Aorta (tissue), 5 donors: ENCODE measurements around the gene SPDYE2. TPM values are rescaled to one million over a fixed set of nuclear protein-coding genes. Genes with fewer than 3 reads are reported as not detected.
A peak's percentile ranks its signal among the peaks of the same experiment; 100 is the strongest.
"Not testable (repeated sequence)": the region's sequence is repeated elsewhere in the genome, so short reads cannot be mapped to it uniquely, and the experiment has no call there.

ENCODE experiments used
- ATAC-seq: fragments of 200-7000 bp; cut with Tn5 transposase; one replicate; pipeline ENCODE4 v1.9.1; 2022; ENCODE audit warnings: moderate library complexity; ENCODE audit not compliant: low FRiP score
- DNase-seq, 2 donors: peaks; one replicate each; pipeline ENCODE4 v3.0.0-alpha.2; 2020
- H3K27ac ChIP-seq, 2 donors: one replicate each; pipeline ENCODE4 v1.5.1; 2013; ENCODE audit warnings: low read length in 2 of 2, mild to moderate bottlenecking in 2 of 2, moderate library complexity in 2 of 2, control low read depth in 1 of 2, inconsistent platforms in 1 of 2, low read depth in 1 of 2
- H3K27me3 ChIP-seq, 2 donors: one replicate each; pipeline ENCODE4 v1.6.1; 2013; ENCODE audit warnings: control low read depth in 1 of 2, low read length in 1 of 2, mild to moderate bottlenecking in 1 of 2, moderate library complexity in 1 of 2; ENCODE audit not compliant: insufficient read depth in 2 of 2, control insufficient read depth in 1 of 2
- H3K36me3 ChIP-seq, 2 donors: one replicate each; pipeline ENCODE4 v1.6.1; 2013; ENCODE audit warnings: control low read depth in 1 of 2, low read length in 1 of 2, mild to moderate bottlenecking in 1 of 2; ENCODE audit not compliant: insufficient read depth in 2 of 2, control insufficient read depth in 1 of 2
- H3K4me1 ChIP-seq, 2 donors: one replicate each; pipeline ENCODE4 v1.6.1; 2013; ENCODE audit warnings: low read length in 2 of 2, control low read depth in 1 of 2, mild to moderate bottlenecking in 1 of 2, moderate library complexity in 1 of 2; ENCODE audit not compliant: insufficient read depth in 2 of 2, control insufficient read depth in 1 of 2
- H3K4me3 ChIP-seq, 2 donors: one replicate each; pipeline ENCODE4 v1.5.1; 2013; ENCODE audit warnings: low read length in 2 of 2, control low read depth in 1 of 2, mild to moderate bottlenecking in 1 of 2
- H3K9me3 ChIP-seq: one replicate; pipeline ENCODE4 v1.6.1; 2013; ENCODE audit warnings: mild to moderate bottlenecking, low read length; ENCODE audit not compliant: control insufficient read depth
- WGBS, 2 donors: extraction: QIAGEN DNeasy Blood & Tissue Kit; methylation state at CpG; one replicate each; pipeline ENCODE4 v1.1.7; 2013; 5-methylcytosine and 5-hydroxymethylcytosine counted together
- intact Hi-C, 2 donors: fragments of 100-400 bp; cut with DNase I; formaldehyde crosslinking; loops; one replicate each; pipeline versions ENCODE4 v1.14.2 to v1.15.0; 2022
- polyA plus RNA-seq, 2 donors: library from polyadenylated mRNA; stranded (reverse); fragments of 200-250 nt; gene quantifications; one replicate each; pipeline ENCODE4 v1.2.3, GENCODE V29; 2013
- total RNA-seq, 2 donors: library from RNA; stranded (reverse); fragmentation: NEBNext Ultra II Directional; extraction: Animal tissue kit (Norgen Biotek cat#: 25700); gene quantifications; one replicate each; pipeline ENCODE4 v1.2.1, GENCODE V29; 2021
- donor health status: healthy with polysubstance abuse.
- donor health status: Bipolar disorder and iron deficiency.
- donor health status: DM: no; HTN: no; CAD: no.
- donor health status: DM: no; HTN: no; CAD: no.
- donor health status: DM: yes; HTN: yes; CAD: no.

SPDYE2 gene
- total and polyA plus RNA-seq, 4 donors, result not detected

GRCh38 chr7:102514881-102515721, 35.9 kb upstream of the SPDYE2 start:
- 0 to 27% methylated on average over 2 of the region's 15 CpGs for WGBS, 2 donors
- H3K4me3 ChIP-seq, H3K9me3 ChIP-seq, H3K27ac ChIP-seq, intact Hi-C loops, H3K27me3 ChIP-seq, H3K36me3 ChIP-seq, H3K4me1 ChIP-seq: not testable (repeated sequence)
- DNase-seq (peak in 1 of 2 donors; percentile 25), ATAC-seq (peak; percentile 45)

- DNase-seq, intact Hi-C loops, H3K4me3 ChIP-seq, H3K27ac ChIP-seq, H3K27me3 ChIP-seq, H3K4me1 ChIP-seq, H3K36me3 ChIP-seq, H3K9me3 ChIP-seq: not testable (repeated sequence)
- no CpG with 5 or more reads among the region's 3 CpGs for WGBS, 2 donors
- ATAC-seq, result peak; percentile 19
These were observed 35.1 kb upstream of the SPDYE2 start for GRCh38 chr7:102515889-102516288.

- intact Hi-C loops, H3K27ac ChIP-seq, H3K4me1 ChIP-seq, ATAC-seq, H3K9me3 ChIP-seq, DNase-seq, H3K27me3 ChIP-seq, H3K4me3 ChIP-seq, H3K36me3 ChIP-seq: not testable (repeated sequence)
- no CpG with 5 or more reads among the region's 10 CpGs for WGBS, 2 donors
These were observed 34.1 kb upstream of the SPDYE2 start for GRCh38 chr7:102516951-102517350.

- intact Hi-C loops, H3K27me3 ChIP-seq, H3K4me1 ChIP-seq, H3K4me3 ChIP-seq, H3K27ac ChIP-seq, H3K9me3 ChIP-seq, H3K36me3 ChIP-seq: not testable (repeated sequence)
- DNase-seq (peak; percentile 33 to 52), ATAC-seq (peak; percentile 92)
- 1 to 3% methylated on average over 8 to 28 of the region's 61 CpGs for WGBS, 2 donors
These were observed 33.4 kb upstream of the SPDYE2 start, which contains the start of gene RASA4B for GRCh38 chr7:102517550-102518147. Gene RASA4B (minus strand): TSS chr7:102517777. CDS start chr7:102517710, 67 bp downstream.

GRCh38 chr7:102520797-102521196, 30.2 kb upstream of the SPDYE2 start:
- H3K27ac ChIP-seq, intact Hi-C loops, H3K4me3 ChIP-seq, H3K4me1 ChIP-seq, H3K36me3 ChIP-seq, H3K27me3 ChIP-seq, ATAC-seq, DNase-seq, H3K9me3 ChIP-seq: not testable (repeated sequence)
- WGBS, 2 donors, result 70% methylated on average over 3 of the region's 5 CpGs; no CpG with 5 or more reads in 1 of the 2 donors

GRCh38 chr7:102524803-102525202, 26.2 kb upstream of the SPDYE2 start:
- H3K27me3 ChIP-seq, H3K4me1 ChIP-seq, H3K4me3 ChIP-seq, H3K36me3 ChIP-seq, H3K9me3 ChIP-seq, H3K27ac ChIP-seq, intact Hi-C loops: not testable (repeated sequence)
- DNase-seq (peak; percentile 24 to 33), ATAC-seq (peak; percentile 3)
- 38 to 65% methylated on average over 1 of the region's 2 CpGs for WGBS, 2 donors

GRCh38 chr7:102527182-102527581, 23.8 kb upstream of the SPDYE2 start:
- H3K4me3 ChIP-seq, H3K4me1 ChIP-seq, H3K27me3 ChIP-seq, H3K27ac ChIP-seq, intact Hi-C loops, H3K9me3 ChIP-seq, H3K36me3 ChIP-seq: not testable (repeated sequence)
- peak in 1 of 2 donors; percentile 2 for DNase-seq
- WGBS, 2 donors, result 65 to 74% methylated on average over 1 of the region's 8 CpGs
- ATAC-seq, result peak; percentile 39

- H3K36me3 ChIP-seq, intact Hi-C loops, H3K9me3 ChIP-seq, H3K27me3 ChIP-seq, H3K27ac ChIP-seq, H3K4me1 ChIP-seq, H3K4me3 ChIP-seq: not testable (repeated sequence)
- WGBS, 2 donors, result 93 to 100% methylated on average over 1 to 3 of the region's 13 CpGs
- DNase-seq (peak in 1 of 2 donors; percentile 13), ATAC-seq (peak; percentile 22)
These were observed 22.9 kb upstream of the SPDYE2 start for GRCh38 chr7:102527822-102528793.
